GM10266 (cell line): ENCODE measurements around the gene HIP1.
"Not testable (repeated sequence)": the region's sequence is repeated elsewhere in the genome, so short reads cannot be mapped to it uniquely, and the experiment has no call there.

Experiments used
- DNase-seq: peaks from one replicate; pipeline ENCODE4 v3.0.0; 2012; ENCODE audit errors: extremely low spot score
- TF ChIP-seq, protein P1 (sequence below): IDR thresholded peaks from 2 replicates; pipeline ENCODE4 v1.5.1; 2012; ENCODE audit warnings: mild to moderate bottlenecking, low read depth; ENCODE audit not compliant: control insufficient read depth, insufficient read depth; ENCODE audit errors: missing control alignments

The HIP1 gene

DNA sequence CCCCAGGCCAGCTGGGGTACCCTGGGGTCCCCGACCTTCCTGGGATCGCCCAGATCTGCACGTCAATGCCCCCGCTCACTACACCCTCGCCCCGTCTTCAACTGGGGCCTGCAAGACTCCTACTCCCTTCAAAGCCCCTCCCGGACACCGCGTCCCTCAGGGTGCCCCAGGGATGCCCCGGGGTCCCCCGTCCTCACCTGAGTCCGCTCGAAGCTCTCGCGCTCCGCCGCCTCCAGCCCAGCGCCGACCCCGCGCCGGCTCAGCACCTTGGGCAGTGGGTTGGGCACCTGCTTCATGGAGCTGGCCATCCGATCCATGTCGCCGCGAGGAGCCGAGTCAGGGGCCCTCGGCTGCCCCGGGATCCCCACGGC is at the start of gene HIP1:
HIP1 (minus strand) TSS at position 338 of the 371 bp plus-strand sequence; CDS start at position 317, 21 bp downstream.
- no peak for DNase-seq
- TF ChIP-seq, protein P1, sequence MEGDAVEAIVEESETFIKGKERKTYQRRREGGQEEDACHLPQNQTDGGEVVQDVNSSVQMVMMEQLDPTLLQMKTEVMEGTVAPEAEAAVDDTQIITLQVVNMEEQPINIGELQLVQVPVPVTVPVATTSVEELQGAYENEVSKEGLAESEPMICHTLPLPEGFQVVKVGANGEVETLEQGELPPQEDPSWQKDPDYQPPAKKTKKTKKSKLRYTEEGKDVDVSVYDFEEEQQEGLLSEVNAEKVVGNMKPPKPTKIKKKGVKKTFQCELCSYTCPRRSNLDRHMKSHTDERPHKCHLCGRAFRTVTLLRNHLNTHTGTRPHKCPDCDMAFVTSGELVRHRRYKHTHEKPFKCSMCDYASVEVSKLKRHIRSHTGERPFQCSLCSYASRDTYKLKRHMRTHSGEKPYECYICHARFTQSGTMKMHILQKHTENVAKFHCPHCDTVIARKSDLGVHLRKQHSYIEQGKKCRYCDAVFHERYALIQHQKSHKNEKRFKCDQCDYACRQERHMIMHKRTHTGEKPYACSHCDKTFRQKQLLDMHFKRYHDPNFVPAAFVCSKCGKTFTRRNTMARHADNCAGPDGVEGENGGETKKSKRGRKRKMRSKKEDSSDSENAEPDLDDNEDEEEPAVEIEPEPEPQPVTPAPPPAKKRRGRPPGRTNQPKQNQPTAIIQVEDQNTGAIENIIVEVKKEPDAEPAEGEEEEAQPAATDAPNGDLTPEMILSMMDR: no peak

DNA sequence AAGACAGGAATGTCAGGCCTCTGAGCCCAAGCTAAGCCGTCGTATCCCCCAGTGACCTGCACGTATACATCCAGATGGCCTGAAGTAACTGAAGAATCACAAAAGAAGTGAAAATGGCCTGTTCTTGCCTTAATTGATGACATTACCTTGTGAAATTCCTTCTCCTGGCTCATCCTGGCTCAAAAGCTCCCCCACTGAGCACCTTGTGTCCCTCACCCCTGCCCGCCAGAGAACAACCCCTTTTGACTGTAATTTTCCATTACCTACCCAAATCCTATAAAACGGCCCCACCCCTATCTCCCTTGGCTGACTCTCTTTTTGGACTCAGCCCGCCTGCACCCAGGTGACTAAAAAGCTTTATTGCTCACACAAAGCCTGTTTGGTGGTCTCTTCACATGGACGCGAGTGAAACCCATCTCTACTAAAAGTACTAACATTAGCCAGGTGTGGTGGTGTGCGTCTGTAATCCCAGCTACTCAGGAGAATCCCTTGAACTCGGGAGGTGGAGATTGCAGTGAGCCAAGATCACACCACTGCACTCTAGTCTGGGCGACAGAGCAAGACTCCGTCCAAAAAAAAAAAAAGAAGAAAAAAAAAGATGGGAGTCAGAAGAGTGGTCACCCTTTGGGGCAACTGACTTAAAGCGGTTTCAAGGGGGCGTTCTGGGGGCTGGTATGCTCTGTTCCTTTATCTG is 49.6 kb upstream of the HIP1 start:
- DNase-seq: not testable (repeated sequence)

DNA sequence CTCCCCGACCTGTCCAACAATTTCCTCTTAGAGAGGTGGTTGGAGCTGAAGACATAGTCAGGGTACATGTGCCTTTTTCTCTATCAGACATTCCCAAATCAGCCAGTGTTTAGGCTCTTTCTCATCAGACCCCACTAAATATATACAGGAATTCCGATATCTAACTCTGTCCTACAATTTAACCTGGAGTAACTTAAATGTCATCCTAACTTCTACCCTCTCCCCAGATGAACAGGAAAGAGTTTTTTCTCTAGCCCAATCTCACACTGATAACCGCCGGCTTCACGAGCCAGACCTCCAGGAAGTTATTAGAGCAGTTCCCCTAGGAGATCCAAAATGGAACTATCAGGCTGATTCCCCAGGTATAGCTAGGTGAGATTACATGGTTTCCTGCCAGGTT is 44.3 kb upstream of the HIP1 start:
- DNase-seq: not testable (repeated sequence)

DNA sequence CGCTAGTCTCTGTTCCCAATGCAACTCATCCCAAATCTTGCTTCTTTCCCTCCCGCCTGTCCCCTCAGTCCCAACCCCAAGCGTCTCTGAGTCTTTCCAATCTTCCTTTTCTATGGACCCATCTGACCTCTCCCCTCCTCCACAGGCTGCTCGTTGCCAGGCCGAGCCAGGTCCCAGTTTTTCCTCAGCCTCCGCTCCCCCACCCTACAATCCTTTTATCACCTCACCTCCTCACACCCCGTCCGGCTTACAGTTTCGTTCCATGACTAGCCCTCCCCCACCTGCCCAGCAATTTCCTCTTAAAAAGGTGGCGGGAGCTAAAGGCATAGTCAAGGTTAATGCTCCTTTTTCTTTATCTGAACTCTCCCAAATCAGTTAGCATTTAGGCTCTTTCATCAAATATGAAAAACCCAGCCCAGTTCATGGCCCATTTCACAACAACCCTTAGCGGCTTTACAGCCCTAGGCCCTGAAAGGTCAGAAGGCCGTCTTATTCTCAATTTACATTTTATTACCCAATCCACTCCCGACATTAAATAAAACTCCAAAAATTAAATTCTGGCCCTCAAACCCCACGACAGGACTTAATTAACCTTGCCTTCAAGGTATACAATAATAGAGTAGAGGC is 42.0 kb upstream of the HIP1 start:
- DNase-seq: not testable (repeated sequence)

DNA sequence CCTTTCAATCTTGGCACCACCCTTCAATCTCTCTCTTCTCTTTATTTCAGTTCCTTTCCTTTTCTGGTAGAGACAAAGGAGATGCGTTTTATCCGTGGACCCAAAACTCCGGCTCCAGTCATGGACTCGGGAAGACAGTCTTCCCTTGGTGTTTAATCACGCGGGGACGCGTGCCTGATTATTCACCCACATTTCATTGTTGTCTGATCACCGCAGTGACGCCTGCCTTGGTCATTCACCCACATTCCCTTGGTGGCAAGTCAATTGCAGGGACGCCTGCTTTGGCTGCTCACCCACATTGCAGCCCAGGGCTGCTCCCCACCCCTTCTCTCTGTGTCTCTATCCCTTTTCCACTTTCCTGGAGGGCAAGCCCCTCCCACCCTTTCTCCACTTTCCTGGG is 40.8 kb upstream of the HIP1 start:
- not testable (repeated sequence) for DNase-seq

DNA sequence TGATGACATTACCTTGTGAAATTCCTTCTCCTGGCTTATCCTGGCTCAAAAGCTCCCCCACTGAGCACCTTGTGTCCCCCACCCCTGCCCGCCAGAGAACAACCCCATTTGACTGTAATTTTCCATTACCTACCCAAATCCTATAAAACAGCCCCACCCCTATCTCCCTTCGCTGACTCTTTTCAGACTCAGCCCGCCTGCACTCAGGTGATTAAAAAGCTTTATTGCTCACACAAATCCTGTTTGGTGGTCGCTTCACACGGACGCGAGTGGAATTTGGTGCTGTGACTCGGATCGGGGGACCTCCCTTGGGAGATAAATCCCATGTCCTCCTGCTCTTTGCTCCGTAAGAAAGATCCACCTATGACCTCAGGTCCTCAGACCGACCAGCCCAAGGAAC is 40.3 kb upstream of the HIP1 start:
- not testable (repeated sequence) for DNase-seq

DNA sequence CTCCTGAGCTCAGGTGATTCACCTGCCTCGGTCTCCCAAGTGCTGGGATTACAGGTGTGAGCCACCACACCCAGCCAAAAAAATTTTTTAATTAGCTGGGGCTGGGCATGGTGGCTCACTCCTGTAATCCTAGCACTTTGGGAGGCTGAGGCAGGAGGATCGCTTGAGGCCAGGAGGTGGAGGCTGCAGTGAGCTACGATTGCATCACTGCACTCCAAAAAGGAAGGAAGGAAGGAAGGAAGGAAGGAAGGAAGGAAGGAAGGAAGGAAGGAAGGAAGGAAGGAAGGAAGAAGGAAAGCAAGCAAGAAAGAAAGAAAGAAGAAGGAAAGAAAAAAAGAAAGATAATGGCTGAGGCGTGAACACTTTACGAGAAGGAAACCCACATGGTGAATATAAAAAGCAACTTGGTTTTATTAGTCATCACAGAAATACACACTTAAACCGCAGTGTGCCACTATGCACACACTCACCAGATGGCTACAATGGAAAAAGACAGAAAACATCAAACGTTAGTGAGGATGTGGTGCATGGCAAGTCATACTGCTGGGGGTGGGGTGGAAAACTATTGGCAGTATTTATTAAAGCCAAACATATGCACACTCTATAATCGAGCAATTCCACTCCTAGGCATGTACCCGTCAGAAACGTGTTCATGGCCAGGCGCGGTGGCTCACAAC is 37.7 kb upstream of the HIP1 start:
- DNase-seq: peak; percentile 17
- TF ChIP-seq, protein P1: no peak

DNA sequence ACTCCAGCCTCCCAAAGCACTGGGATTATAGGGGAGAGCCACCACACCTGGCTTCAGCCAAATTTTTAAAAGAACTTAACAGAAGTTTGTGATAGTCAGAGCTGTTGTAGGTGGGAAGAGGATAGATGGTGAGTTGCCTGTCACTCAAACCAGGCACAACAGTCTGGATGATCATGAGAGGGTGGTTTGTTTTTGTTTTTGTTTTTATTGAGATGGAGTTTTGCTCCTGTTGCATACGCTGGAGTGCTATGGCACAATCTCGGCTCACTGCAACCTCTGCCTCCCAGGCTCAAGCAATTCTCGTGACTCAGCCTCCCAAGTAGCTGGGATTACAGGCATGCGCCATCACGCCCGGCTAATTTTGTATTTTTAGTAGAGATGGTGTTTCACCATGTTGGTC is 35.2 kb upstream of the HIP1 start:
- not testable (repeated sequence) for DNase-seq

DNA sequence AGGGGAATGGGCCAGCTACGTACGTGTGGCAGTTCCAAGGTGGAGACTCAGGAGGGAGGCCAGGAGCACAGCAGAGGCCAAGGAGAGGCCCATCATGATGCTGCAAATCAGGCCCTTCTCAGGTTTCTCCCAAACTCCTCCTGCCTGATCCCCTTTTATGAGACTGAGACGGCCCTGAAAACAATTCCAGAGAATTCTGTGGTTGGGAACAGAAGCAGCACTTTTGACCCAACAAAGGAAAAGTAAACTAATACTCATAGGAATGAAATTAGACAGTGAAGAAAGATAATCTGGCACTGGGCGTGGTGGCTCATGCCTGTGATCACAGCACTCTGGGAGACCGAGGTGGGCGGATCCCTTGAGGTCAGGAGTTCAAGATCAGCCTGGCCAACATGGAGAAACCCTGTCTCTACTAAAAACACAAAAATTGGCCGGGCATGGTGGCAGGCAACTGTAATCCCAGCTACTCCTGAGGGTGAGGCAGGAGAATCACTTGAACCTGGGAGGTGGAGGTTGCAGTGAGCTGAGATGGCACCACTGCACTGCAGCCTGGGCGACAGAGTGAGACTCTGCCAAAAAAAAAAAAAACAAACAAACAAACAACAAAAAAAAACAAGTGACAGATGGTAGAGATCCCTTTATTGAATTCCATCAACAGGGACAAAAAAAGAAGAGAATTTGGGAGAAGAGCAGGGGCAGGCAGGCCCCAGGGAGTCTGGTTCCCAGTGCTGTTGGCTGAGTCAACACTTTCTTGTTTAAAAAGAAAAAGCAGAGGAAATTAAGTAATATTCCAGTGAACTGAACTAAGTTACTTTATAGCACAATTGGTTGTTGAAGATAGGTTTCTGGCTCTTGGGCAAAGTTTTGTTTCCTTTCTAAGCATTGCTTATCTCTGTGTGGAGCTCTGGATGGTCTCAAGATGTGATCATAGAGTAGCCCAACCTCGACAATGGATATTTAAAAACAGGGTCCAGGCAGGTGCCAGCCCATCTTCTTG is 33.6 kb upstream of the HIP1 start, which contains the start of gene CCL26:
CCL26 (minus strand) TSS at position 131 of the 997 bp plus-strand sequence; CDS start at position 96, 35 bp downstream.
- DNase-seq: no peak
- TF ChIP-seq, protein P1: no peak

DNA sequence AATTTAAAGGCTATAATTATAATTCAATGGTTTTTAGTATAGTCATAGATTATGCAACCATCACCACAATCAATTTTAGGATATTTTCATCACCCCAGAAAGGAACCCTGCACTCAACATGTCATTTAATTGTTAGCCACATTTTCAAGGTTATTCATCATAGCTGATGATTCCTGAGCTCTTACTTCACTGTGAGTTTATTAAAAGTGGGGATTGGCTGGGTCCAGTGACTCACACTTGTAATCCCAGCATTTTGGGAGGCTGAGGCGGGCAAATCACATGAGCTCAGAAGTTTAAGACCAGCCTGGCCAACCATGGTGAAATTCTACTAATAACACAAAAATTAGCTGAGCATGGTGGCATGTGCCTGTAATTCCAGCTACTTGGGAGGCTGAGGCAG is 32.5 kb upstream of the HIP1 start:
- no peak for DNase-seq
- TF ChIP-seq, protein P1: no peak
